Measurements from ENCODE around the gene B3GNT5. TPM values are rescaled to one million over a fixed set of nuclear protein-coding genes. Genes with fewer than 3 reads are reported as not detected.

Gene B3GNT5
- total RNA-seq, 2 experiments from 2014 or later, result 11.3 to 13.3 TPM

DNA sequence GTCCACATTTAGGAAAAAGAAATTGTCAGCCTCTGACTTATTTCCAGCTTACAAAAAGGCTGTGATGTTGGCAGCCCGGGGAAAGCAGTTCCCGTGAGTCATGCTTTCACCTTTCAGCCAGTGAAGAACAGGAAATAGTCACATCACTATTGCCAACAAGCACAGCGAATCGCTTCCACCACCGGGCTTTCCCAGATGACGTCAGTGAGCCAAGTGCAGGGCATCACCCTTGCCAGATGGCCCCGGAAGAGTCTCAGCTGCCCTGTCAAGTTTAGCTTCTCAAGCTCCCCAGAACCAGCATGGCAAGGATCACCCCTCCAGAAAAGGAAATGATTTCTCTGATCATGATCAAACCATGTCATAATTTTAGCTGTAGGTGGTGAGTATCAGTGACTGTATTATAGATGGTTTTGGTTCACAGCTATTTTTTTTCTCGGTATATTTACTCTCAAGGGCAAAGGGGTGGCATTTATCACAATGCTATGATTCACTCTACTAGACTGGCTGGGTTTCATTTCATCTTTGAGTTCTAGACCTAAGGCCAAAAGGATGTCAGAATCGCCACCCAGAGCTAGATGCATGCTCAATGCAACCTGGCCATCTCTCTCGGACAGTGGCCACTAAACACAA lies 32.9 kb downstream of the B3GNT5 start:
- Mint-ChIP-seq H3K4me1 (peaks cover 39% of the 10 kb centered on the region), H3K27me3 (no peaks in the 10 kb centered on the region), H3K9me3 (peaks cover 2% of the 10 kb centered on the region), H3K4me3 (peak overlapping the region; percentile 67), H3K27ac (peak overlapping the region; percentile 97), H3K36me3 (peaks cover 13% of the 10 kb centered on the region)
- peak; percentile 94 for DNase-seq

DNA sequence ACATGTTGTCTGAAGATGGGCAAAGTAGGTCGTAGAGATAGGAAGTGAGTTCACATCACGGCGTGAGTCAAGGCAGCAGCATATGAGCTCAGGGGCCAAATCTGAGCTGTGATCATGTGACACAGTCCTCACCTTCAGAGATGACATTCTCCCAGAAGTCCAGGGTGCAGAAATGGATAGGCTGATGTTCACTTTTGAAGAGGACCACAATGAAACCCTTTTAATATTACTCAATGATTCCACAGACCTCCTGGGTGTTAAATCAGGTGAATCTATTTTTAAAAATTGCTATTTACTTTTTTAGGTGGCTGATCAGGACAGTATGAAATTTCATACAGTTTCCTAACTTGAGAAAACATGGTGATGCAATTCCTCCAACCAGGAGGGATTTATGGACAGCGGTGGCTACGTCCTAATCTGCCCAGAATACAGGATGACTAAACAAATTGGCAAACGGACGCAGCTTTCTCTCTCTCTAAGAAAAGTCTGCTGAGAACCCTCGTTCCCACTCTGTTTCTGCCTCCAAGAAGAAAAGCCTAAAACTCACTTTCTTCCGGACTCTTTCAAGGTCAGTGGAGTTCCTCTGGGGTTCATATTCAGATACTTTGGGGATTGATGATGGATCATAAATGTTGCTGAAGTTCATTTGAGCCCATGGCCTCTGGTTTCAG lies 34.4 kb downstream of the B3GNT5 start:
- Mint-ChIP-seq H3K9me3 (peaks cover 2% of the 10 kb centered on the region), H3K4me1 (peaks cover 39% of the 10 kb centered on the region), H3K27me3 (no peaks in the 10 kb centered on the region), H3K27ac (peak overlapping the region; percentile 97), H3K4me3 (peak overlapping the region; percentile 3), H3K36me3 (peaks cover 15% of the 10 kb centered on the region)
- DNase-seq, result no peak

DNA sequence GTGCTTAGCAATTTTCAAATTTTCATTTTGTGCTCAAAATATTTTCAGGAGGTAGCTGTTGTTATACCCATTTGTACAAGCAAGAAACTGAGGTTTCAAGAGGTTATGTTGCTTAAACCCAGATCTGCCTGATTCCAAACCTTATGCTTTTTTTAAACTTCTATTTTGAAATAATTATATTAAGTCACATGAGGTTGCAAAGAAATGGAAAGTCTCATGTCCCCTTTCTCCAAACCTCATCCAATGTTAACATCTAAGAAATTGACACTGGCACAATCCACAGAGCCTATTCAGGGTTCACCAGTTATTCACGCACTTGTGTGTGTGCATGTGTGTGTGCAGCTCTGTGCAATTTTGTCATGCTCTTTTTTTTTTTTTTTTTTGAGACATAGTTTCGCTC lies 35.1 kb downstream of the B3GNT5 start:
- H3K4me1 Mint-ChIP-seq, result peaks cover 39% of the 10 kb centered on the region
- no peak overlapping the region for H3K27ac Mint-ChIP-seq
- no peak overlapping the region for H3K4me3 Mint-ChIP-seq
- H3K9me3 Mint-ChIP-seq, result peaks cover 2% of the 10 kb centered on the region
- no peaks in the 10 kb centered on the region for H3K27me3 Mint-ChIP-seq
- H3K36me3 Mint-ChIP-seq, result peaks cover 18% of the 10 kb centered on the region
- no peak for DNase-seq

DNA sequence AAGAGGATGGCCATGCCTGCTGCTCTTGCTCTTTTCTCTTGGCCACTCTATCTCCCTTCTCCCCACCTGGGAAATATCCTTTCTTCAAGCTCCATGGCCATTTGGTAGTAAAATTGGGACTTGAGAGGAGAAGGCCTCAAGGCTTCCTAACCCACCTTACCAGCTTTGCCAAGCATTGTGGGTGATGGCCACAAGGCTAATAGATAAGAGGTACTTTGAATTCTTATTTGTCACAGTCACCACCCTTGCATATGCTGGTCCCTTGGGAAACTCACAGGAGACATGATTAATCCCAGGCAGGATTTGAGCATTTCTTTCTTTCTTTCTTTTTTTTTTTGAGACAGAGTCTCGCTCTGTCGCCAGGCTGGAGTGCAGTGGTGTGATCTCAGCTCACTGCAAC lies 37.2 kb downstream of the B3GNT5 start:
- Mint-ChIP-seq H3K9me3 (peaks cover 2% of the 10 kb centered on the region), H3K4me3 (no peak overlapping the region), H3K36me3 (peaks cover 16% of the 10 kb centered on the region), H3K27ac (no peak overlapping the region), H3K4me1 (peaks cover 26% of the 10 kb centered on the region), H3K27me3 (no peaks in the 10 kb centered on the region)
- no peak for DNase-seq

DNA sequence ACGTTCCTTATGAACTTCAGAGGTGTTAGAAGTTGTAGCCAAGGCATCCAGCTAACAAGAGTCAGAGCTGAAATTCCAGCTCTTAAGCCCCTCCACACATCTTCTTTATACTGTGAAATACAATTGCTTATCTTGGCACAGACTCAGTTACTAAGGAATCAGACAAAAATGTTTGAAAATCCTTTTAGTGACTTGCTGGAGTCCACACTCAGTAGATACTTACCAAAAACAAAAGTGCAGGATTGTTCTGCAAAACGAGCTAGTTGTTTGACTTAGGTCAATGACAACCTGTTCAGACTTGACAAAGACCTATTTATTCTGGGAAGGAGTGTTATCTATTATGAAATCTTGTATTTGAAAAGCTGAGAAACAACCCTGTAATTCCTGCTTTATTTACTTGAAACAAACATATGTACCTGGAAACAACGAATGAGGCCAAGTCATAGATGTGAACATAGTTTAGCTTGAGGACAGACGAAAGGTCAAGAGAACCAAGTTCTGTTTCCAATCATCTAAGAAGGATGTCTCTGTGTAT lies 38.5 kb downstream of the B3GNT5 start:
- DNase-seq, result no peak
- Mint-ChIP-seq H3K27ac (no peak overlapping the region), H3K36me3 (peaks cover 22% of the 10 kb centered on the region), H3K4me1 (peaks cover 13% of the 10 kb centered on the region), H3K9me3 (peaks cover 2% of the 10 kb centered on the region), H3K4me3 (no peak overlapping the region), H3K27me3 (no peaks in the 10 kb centered on the region)

DNA sequence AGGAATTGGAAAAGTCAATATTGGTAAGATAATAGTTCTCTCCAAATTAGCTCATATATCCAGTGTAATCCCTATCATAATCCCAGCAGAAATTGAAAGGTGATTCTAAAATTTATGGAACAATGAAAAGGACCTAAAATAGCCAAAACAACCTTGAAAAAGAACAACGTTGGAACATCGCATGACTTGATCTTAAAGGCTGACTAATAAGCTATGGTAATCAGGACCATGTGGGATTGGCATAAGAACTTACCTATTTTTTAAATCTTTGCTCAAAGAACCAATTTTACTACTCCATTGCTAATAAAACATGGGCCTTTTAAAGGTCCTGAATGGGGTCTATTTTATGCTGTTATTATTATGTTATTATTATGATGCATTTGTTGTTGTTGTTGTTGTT lies 40.9 kb downstream of the B3GNT5 start:
- no peak for DNase-seq
- Mint-ChIP-seq H3K27me3 (no peaks in the 10 kb centered on the region), H3K27ac (no peak overlapping the region), H3K36me3 (peaks cover 18% of the 10 kb centered on the region), H3K9me3 (no peaks in the 10 kb centered on the region), H3K4me1 (no peaks in the 10 kb centered on the region), H3K4me3 (no peak overlapping the region)

DNA sequence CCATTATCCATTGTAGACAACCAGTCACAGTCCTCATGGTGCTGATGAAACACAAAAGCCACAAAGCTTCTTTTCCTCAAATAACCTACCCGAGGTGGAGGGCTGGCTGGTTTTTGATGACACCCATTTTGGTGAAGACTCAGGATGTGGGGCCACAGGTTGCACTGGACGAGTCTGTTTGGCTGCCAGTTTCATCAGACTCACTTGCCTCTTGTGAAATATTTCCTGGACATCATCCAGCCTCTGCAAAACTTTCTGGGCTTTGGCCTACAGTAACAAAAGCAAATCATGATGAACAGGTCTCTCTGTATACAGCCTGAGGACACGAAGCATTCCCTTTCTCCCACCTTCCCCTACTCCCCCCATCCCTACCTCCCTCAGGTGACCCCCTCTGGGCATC lies 42.2 kb downstream of the B3GNT5 start:
- no peaks in the 10 kb centered on the region for H3K4me1 Mint-ChIP-seq
- H3K27ac Mint-ChIP-seq, result no peak overlapping the region
- no peak for DNase-seq
- no peak overlapping the region for H3K4me3 Mint-ChIP-seq
- H3K9me3 Mint-ChIP-seq, result no peaks in the 10 kb centered on the region
- H3K36me3 Mint-ChIP-seq, result peaks cover 18% of the 10 kb centered on the region
- H3K27me3 Mint-ChIP-seq, result no peaks in the 10 kb centered on the region

DNA sequence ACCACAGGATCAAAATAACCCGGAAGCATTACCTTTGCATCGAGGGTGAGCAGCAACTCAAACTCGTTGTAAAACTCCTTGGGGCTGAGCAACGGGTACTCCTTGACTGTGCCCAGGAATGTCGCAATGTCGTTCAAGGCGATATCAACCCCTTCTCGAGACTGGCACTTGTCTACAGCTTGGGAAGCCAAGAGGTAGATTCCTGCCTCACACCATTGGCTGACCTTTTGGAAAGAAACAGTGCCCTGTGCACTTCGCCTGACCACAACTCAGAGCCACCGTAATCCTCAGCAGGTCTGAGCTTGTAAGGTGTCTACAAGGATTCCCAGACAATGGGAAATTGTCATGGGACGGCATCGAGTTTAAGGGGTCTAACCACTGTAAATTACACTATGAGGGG lies 43.9 kb downstream of the B3GNT5 start:
- Mint-ChIP-seq H3K27ac (no peak overlapping the region), H3K9me3 (no peaks in the 10 kb centered on the region), H3K4me3 (no peak overlapping the region), H3K36me3 (peaks cover 18% of the 10 kb centered on the region), H3K4me1 (peaks cover 2% of the 10 kb centered on the region), H3K27me3 (no peaks in the 10 kb centered on the region)
- no peak for DNase-seq

DNA sequence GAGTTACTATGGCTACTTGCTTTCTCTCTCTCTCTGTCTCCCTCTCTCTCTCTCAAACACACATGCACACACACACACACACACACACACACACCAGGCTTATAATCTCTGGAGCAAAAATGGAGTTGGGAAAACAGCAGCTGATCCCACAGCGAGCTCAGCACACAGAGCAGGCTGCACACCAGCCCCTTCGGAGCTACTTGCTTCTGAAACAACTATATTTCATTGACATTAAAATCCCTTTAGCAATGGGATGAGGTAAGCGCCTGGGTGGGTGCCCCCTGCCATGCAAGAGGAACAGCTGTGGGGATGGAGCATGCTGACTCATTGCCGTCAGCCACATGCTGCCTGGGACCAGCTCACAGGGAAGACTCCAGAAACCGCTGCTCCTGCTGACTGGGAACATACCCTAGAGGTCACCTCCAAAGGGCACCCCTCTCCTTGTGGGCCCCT lies 45.7 kb downstream of the B3GNT5 start:
- H3K27me3 Mint-ChIP-seq, result no peaks in the 10 kb centered on the region
- H3K9me3 Mint-ChIP-seq, result no peaks in the 10 kb centered on the region
- DNase-seq, result no peak
- peaks cover 7% of the 10 kb centered on the region for H3K4me1 Mint-ChIP-seq
- peaks cover 17% of the 10 kb centered on the region for H3K36me3 Mint-ChIP-seq
- no peak overlapping the region for H3K27ac Mint-ChIP-seq
- H3K4me3 Mint-ChIP-seq, result no peak overlapping the region

DNA sequence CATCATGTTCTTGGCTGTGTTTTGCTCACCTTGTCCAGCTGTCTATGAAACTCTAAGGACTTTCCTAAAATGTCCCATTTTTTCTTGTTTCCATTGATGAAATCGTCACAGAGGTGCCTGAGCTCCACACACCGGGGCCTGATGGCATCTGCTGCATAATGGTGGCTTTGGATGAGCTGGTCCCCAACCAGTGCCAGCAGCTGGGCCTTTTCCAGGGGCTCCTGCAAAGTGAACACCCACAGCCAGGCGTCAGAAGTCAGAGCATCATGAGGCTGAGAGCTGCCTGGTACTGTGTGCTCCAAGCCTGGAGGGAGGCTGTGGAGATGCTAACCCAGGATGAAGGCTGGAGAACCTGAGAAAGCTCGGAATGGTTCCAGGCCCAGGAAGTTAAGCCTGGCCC lies 46.9 kb downstream of the B3GNT5 start:
- no peak overlapping the region for H3K4me3 Mint-ChIP-seq
- H3K27ac Mint-ChIP-seq, result no peak overlapping the region
- peaks cover 7% of the 10 kb centered on the region for H3K4me1 Mint-ChIP-seq
- peaks cover 16% of the 10 kb centered on the region for H3K36me3 Mint-ChIP-seq
- no peak for DNase-seq
- no peaks in the 10 kb centered on the region for H3K9me3 Mint-ChIP-seq
- no peaks in the 10 kb centered on the region for H3K27me3 Mint-ChIP-seq

DNA sequence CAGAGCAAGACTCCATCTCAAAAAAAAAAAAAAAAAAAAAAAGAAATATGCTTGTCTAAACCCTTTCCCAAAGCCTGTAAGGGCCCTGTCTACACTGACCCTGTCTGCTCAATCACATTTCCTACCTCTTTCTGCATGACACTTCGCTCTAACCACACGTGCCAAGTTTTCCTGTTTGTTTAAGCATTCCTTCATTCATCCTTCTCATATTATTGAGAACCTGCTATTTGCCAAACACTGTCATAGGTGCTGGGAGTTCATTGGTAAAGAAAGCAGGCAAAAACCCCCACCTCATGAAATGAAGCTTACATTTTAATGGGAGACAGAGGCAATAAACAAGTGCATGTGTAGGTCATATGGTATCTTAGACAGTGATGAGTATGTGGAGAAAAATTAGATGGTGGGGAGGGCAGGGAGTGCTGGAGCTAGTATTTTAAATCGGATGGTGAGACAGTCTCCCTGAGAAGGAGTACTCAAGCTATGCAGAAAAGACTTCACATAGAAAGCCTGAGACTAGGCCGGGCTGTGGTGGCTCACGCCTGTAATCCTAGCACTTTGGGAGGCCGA lies 48.0 kb downstream of the B3GNT5 start:
- no peak overlapping the region for H3K27ac Mint-ChIP-seq
- H3K4me3 Mint-ChIP-seq, result no peak overlapping the region
- peaks cover 7% of the 10 kb centered on the region for H3K4me1 Mint-ChIP-seq
- no peak for DNase-seq
- peaks cover 12% of the 10 kb centered on the region for H3K36me3 Mint-ChIP-seq
- H3K9me3 Mint-ChIP-seq, result no peaks in the 10 kb centered on the region
- no peaks in the 10 kb centered on the region for H3K27me3 Mint-ChIP-seq

DNA sequence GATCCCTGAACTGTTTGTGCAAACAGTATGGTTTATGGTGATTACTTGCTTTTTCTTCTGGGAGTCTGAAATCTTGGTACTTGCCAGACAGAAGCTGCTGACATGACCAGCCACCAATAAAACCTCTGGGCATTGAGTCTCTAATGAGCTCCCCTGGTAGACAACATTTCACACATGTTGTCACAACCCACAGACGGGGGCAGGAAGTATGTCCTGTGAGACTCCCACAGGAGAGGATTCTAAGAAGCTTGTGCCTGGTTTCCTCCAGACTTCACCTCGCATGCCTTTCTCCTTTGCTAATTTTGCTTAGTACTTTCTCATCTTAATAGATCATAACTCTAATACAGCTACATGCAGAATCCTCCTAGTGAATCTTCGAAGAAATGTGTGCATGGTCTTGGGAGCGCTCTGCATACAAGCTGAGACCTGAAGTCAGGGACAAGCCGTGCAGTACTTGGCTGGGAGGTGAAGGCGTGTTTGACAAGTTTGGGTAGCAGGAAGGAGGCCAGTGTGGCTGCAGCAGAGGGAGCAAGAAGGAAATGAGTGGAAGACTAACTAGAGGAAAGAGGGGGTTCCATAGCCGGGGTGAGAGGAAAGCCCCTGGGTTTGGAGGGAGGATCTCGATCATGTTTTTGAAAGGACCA lies 49.0 kb downstream of the B3GNT5 start:
- peaks cover 17% of the 10 kb centered on the region for H3K4me1 Mint-ChIP-seq
- peaks cover 5% of the 10 kb centered on the region for H3K36me3 Mint-ChIP-seq
- H3K27ac Mint-ChIP-seq, result no peak overlapping the region
- no peaks in the 10 kb centered on the region for H3K27me3 Mint-ChIP-seq
- H3K9me3 Mint-ChIP-seq, result no peaks in the 10 kb centered on the region
- DNase-seq, result no peak
- no peak overlapping the region for H3K4me3 Mint-ChIP-seq

DNA sequence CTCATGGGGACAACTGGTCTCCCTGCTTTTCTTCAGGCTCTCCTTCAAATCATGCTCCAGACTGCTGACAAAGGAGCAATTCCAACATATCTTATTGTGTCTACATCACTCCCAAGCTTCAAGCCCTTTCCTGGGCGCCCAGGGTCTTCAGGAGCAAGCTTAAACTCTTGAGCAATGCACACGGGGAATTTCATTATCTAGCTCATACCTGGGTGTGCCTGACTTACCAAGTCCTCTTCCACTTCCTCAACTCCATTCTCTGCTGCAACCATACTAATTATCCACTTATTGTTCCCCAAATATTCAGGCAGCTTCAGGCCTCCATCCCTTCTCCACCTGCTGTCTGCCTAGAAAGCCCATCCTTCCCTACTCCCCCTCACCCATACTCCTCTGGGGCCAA lies 50.6 kb downstream of the B3GNT5 start:
- Mint-ChIP-seq H3K4me3 (no peak overlapping the region), H3K27me3 (no peaks in the 10 kb centered on the region), H3K36me3 (peaks cover 5% of the 10 kb centered on the region), H3K9me3 (no peaks in the 10 kb centered on the region), H3K27ac (no peak overlapping the region), H3K4me1 (peaks cover 28% of the 10 kb centered on the region)
- no peak for DNase-seq

DNA sequence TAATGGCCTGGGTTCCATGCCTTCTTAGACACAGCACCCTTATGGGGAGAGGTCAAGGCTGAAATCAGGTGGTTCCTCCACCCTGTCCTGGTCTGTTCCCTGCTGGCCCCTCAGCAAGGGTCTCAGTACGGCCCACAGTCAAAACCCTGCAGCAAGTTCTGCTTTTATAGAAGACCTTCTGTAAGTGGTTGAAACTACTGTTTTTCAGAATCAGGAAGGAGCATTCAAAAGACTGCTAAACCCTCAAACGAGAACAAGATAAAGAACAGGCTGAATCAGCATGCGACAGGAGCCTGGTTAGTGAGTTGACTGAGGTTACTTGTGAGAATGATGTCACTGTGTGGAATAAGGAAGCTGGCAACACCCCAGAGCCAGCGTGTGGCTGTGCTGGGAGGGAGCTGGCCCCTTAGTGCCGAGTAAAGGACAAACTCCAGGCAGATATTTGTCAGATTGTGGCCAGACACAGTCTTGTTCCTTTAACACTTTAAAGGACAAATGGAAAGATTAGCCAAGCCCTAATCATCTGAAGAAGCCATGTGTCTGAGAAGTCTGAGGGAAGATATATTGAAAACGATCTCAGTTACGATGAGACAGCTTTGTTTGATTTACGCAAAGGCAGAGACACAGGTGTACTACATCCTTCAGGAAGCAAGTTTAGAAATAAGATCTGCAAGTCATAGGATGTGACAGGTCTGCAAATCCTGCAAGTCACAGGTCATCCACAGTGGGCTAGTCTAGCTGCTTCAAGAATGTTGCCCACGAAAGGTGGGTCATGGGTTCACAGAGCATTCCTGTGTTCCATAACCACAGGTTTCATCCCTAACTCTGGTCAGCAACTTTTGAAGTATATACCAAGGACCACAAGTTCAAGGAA lies 54.0 kb downstream of the B3GNT5 start:
- H3K4me1 Mint-ChIP-seq, result peaks cover 26% of the 10 kb centered on the region
- H3K9me3 Mint-ChIP-seq, result no peaks in the 10 kb centered on the region
- no peaks in the 10 kb centered on the region for H3K27me3 Mint-ChIP-seq
- peak; percentile 41 for DNase-seq
- peak overlapping the region; percentile 32 for H3K27ac Mint-ChIP-seq
- peaks cover 6% of the 10 kb centered on the region for H3K36me3 Mint-ChIP-seq
- no peak overlapping the region for H3K4me3 Mint-ChIP-seq
